OCI-LY1 (cell line): Measurements from ENCODE around the gene CEP250.

Source experiments
- CTCF ChIP-seq: fragments of 200-600 bp; sonication (generic), shearing (Covaris generic); IDR thresholded peaks from 2 replicates; pipeline ENCODE4 v1.5.1; 2017; ENCODE audit warnings: mild to moderate bottlenecking, antibody characterized with exemption, low read length, moderate library complexity, mixed read lengths
- EZH2 ChIP-seq: fragments of 200-600 bp; sonication (generic), shearing (Covaris generic); IDR thresholded peaks from 2 replicates; pipeline ENCODE4 v1.8.0; 2017; ENCODE audit warnings: borderline replicate concordance, mixed run types, mild to moderate bottlenecking, antibody characterized with exemption, low read length, moderate library complexity, mixed read lengths

- TF ChIP-seq CTCF, result no peak
- no peak for TF ChIP-seq EZH2
These were observed 3.0 kb downstream of the CEP250 start for GRCh38 chr20:35458388-35458787.
